ENCODE results near the gene NES.

NES gene

GRCh38 chr1:156662005-156662799 lies 15.0 kb downstream of the NES start:
- no peak for DNase-seq

GRCh38 chr1:156660752-156661112 lies 16.5 kb downstream of the NES start:
- no peak for DNase-seq

GRCh38 chr1:156659988-156660751 lies 17.0 kb downstream of the NES start:
- peak; percentile 97 for DNase-seq

- no peak for DNase-seq
Observed at GRCh38 chr1:156659661-156659987, 17.6 kb downstream of the NES start.

- DNase-seq = no peak
Observed at GRCh38 chr1:156658945-156659574, 18.1 kb downstream of the NES start.

GRCh38 chr1:156658496-156658895 lies 18.7 kb downstream of the NES start:
- no peak for DNase-seq

- no peak for DNase-seq
Observed at GRCh38 chr1:156657741-156658319, 19.4 kb downstream of the NES start.

GRCh38 chr1:156656806-156657740 lies 20.1 kb downstream of the NES start:
- peak; percentile 58 for DNase-seq

- no peak for DNase-seq
Observed at GRCh38 chr1:156655904-156656516, 21.2 kb downstream of the NES start.

- no peak for DNase-seq
Observed at GRCh38 chr1:156655151-156655903, 21.9 kb downstream of the NES start.

- DNase-seq = no peak
Observed at GRCh38 chr1:156654700-156655099, 22.5 kb downstream of the NES start.

GRCh38 chr1:156652992-156653355 lies 24.2 kb downstream of the NES start:
- no peak for DNase-seq

- DNase-seq = no peak
Observed at GRCh38 chr1:156652131-156652991, 24.8 kb downstream of the NES start.

- DNase-seq = no peak
Observed at GRCh38 chr1:156648951-156649350, 28.3 kb downstream of the NES start.

- DNase-seq = no peak
Observed at GRCh38 chr1:156648496-156648895, 28.7 kb downstream of the NES start.

- DNase-seq = no peak
Observed at GRCh38 chr1:156647351-156647750, 29.9 kb downstream of the NES start.

- DNase-seq = no peak
Observed at GRCh38 chr1:156646738-156647211, 30.4 kb downstream of the NES start.

- no peak for DNase-seq
Observed at GRCh38 chr1:156645666-156646065, 31.5 kb downstream of the NES start.

- DNase-seq = no peak
Observed at GRCh38 chr1:156645056-156645455, 32.2 kb downstream of the NES start.

GRCh38 chr1:156644640-156645039 lies 32.6 kb downstream of the NES start:
- DNase-seq = no peak

Data from fibroblast of skin of scalp (primary cell).